Femur (tissue), 1 donor: ENCODE measurements around the gene SPNS2.
A peak's percentile ranks its signal among the peaks of the same experiment; 100 is the strongest.

ENCODE experiments used
- DNase-seq: peaks from one replicate; pipeline ENCODE4 v3.0.0-alpha.2; 2017

The SPNS2 gene

GRCh38 chr17:4504188-4504587 is 5.5 kb downstream of the SPNS2 start:
- DNase-seq = no peak

GRCh38 chr17:4505187-4505586 is 6.5 kb downstream of the SPNS2 start:
- DNase-seq = no peak

GRCh38 chr17:4506175-4506813 is 7.6 kb downstream of the SPNS2 start:
- DNase-seq = peak; percentile 80

- DNase-seq = peak; percentile 81
Observed at GRCh38 chr17:4506892-4507291, 8.2 kb downstream of the SPNS2 start.

GRCh38 chr17:4507361-4508111 is 8.9 kb downstream of the SPNS2 start:
- DNase-seq = no peak

GRCh38 chr17:4508207-4508606 is 9.5 kb downstream of the SPNS2 start:
- DNase-seq = no peak

- DNase-seq = peak; percentile 60
Observed at GRCh38 chr17:4509401-4509800, 10.7 kb downstream of the SPNS2 start.

GRCh38 chr17:4509923-4510617 is 11.4 kb downstream of the SPNS2 start:
- DNase-seq = peak; percentile 85

- no peak for DNase-seq
Observed at GRCh38 chr17:4510618-4510941, 11.9 kb downstream of the SPNS2 start.

GRCh38 chr17:4511199-4511932 is 12.7 kb downstream of the SPNS2 start:
- DNase-seq = no peak

- no peak for DNase-seq
Observed at GRCh38 chr17:4512156-4513112, 13.8 kb downstream of the SPNS2 start.

- no peak for DNase-seq
Observed at GRCh38 chr17:4513113-4514032, 14.7 kb downstream of the SPNS2 start.

- no peak for DNase-seq
Observed at GRCh38 chr17:4514206-4514605, 15.5 kb downstream of the SPNS2 start.

GRCh38 chr17:4514779-4515178 is 16.1 kb downstream of the SPNS2 start:
- no peak for DNase-seq

- no peak for DNase-seq
Observed at GRCh38 chr17:4515501-4515900, 16.8 kb downstream of the SPNS2 start.

GRCh38 chr17:4516735-4517134 is 18.1 kb downstream of the SPNS2 start:
- no peak for DNase-seq

- DNase-seq = no peak
Observed at GRCh38 chr17:4518901-4519300, 20.2 kb downstream of the SPNS2 start.

GRCh38 chr17:4519361-4519788 is 20.7 kb downstream of the SPNS2 start:
- peak; percentile 76 for DNase-seq

- DNase-seq = no peak
Observed at GRCh38 chr17:4520060-4520893, 21.6 kb downstream of the SPNS2 start.
